H9 (cell line): ENCODE measurements around the gene FGF21. TPM values are rescaled to one million over a fixed set of nuclear protein-coding genes. Genes with fewer than 3 reads are reported as not detected.

Experiments
- DNase-seq: peaks from one replicate; pipeline ENCODE4 v3.0.0-alpha.2; 2017
- H2AFZ ChIP-seq: one replicate; pipeline ENCODE4 v1.6.1; 2013; ENCODE audit warnings: mild to moderate bottlenecking, low read length, control low read depth, moderate library complexity
- H2AK5ac ChIP-seq: 2 replicates; pipeline ENCODE4 v1.6.1; 2013; ENCODE audit warnings: low read length, control low read depth, mixed read lengths; ENCODE audit not compliant: insufficient read length
- H2BK120ac ChIP-seq: one replicate; pipeline ENCODE4 v1.6.1; 2013; ENCODE audit warnings: low read depth, mild to moderate bottlenecking, low read length, control low read depth, inconsistent platforms; ENCODE audit not compliant: poor library complexity, severe bottlenecking
- H2BK12ac ChIP-seq: 2 replicates; pipeline ENCODE4 v1.6.1; 2013; ENCODE audit warnings: low read length, control low read depth, mixed read lengths, low read depth; ENCODE audit not compliant: insufficient read length
- H2BK15ac ChIP-seq: 2 replicates; pipeline ENCODE4 v1.6.1; 2013; ENCODE audit warnings: low read depth, low read length, control low read depth
- H2BK20ac ChIP-seq: one replicate; pipeline ENCODE4 v1.6.1; 2013; ENCODE audit warnings: low read depth, mild to moderate bottlenecking, low read length, control low read depth, inconsistent platforms; ENCODE audit not compliant: poor library complexity, severe bottlenecking
- H2BK5ac ChIP-seq: 2 replicates; pipeline ENCODE4 v1.6.1; 2013; ENCODE audit warnings: low read length, control low read depth, mixed read lengths; ENCODE audit not compliant: insufficient read length
- H3K14ac ChIP-seq: 2 replicates; pipeline ENCODE4 v1.6.1; 2013; ENCODE audit warnings: low read length, control low read depth; ENCODE audit not compliant: insufficient read depth
- H3K18ac ChIP-seq: 2 replicates; pipeline ENCODE4 v1.6.1; 2013; ENCODE audit warnings: low read depth, mild to moderate bottlenecking, mixed read lengths, low read length, control low read depth; ENCODE audit not compliant: insufficient read length
- H3K23ac ChIP-seq: 2 replicates; pipeline ENCODE4 v1.6.1; 2013; ENCODE audit warnings: low read length, control low read depth, mixed read lengths, low read depth; ENCODE audit not compliant: insufficient read length
- H3K23me2 ChIP-seq: 2 replicates; pipeline ENCODE4 v1.6.1; 2013; ENCODE audit warnings: low read depth, mild to moderate bottlenecking, mixed read lengths, low read length, control low read depth; ENCODE audit not compliant: insufficient read length, poor library complexity, severe bottlenecking
- H3K27ac ChIP-seq: 2 replicates; pipeline ENCODE4 v1.5.1; 2013; ENCODE audit warnings: low read length, control low read depth, mixed read lengths, low read depth; ENCODE audit not compliant: insufficient read length
- H3K27me3 ChIP-seq: 2 replicates; pipeline ENCODE4 v1.6.1; 2013; ENCODE audit warnings: low read length, control low read depth, inconsistent platforms; ENCODE audit not compliant: insufficient read depth
- H3K4ac ChIP-seq: 2 replicates; pipeline ENCODE4 v1.6.1; 2013; ENCODE audit warnings: low read depth, mild to moderate bottlenecking, control low read depth, inconsistent platforms, low read length, moderate library complexity
- H3K4me1 ChIP-seq: 2 replicates; pipeline ENCODE4 v1.6.1; 2013; ENCODE audit warnings: low read length, control low read depth, inconsistent platforms; ENCODE audit not compliant: insufficient read depth
- H3K4me2 ChIP-seq: 2 replicates; pipeline ENCODE4 v1.6.1; 2013; ENCODE audit warnings: low read length, control low read depth, mixed read lengths; ENCODE audit not compliant: insufficient read length, insufficient read depth
- H3K56ac ChIP-seq: 2 replicates; pipeline ENCODE4 v1.6.1; 2013; ENCODE audit warnings: low read depth, mild to moderate bottlenecking, mixed read lengths, low read length, control low read depth; ENCODE audit not compliant: insufficient read length
- H3K79me1 ChIP-seq: 2 replicates; pipeline ENCODE4 v1.6.1; 2013; ENCODE audit warnings: low read depth, mild to moderate bottlenecking, moderate library complexity, low read length, control low read depth, inconsistent platforms; ENCODE audit not compliant: insufficient read depth, poor library complexity, severe bottlenecking
- H3K79me2 ChIP-seq: 2 replicates; pipeline ENCODE4 v1.6.1; 2013; ENCODE audit warnings: low read length, control low read depth, inconsistent platforms; ENCODE audit not compliant: insufficient read depth
- H3K9ac ChIP-seq: 2 replicates; pipeline ENCODE4 v1.6.1; 2013; ENCODE audit warnings: low read length, control low read depth, mixed read lengths; ENCODE audit not compliant: insufficient read length; ENCODE audit errors: extremely low read depth
- H3K9me3 ChIP-seq: one replicate; pipeline ENCODE4 v1.6.1; 2013; ENCODE audit warnings: low read depth, low read length, inconsistent platforms; ENCODE audit not compliant: control insufficient read depth
- H3T11ph ChIP-seq: one replicate; pipeline ENCODE4 v1.6.1; 2013; ENCODE audit warnings: mild to moderate bottlenecking, low read length, control low read depth, inconsistent platforms
- H4K20me1 ChIP-seq: one replicate; pipeline ENCODE4 v1.6.1; 2013; ENCODE audit not compliant: control insufficient read depth, insufficient read length, insufficient read depth
- H4K5ac ChIP-seq: 2 replicates; pipeline ENCODE4 v1.6.1; 2013; ENCODE audit warnings: low read depth, mild to moderate bottlenecking, mixed read lengths, low read length, control low read depth; ENCODE audit not compliant: insufficient read length
- H4K8ac ChIP-seq: replicated peaks from 2 replicates; pipeline ENCODE4 v1.6.1; 2013; ENCODE audit warnings: low read length, control low read depth, mixed read lengths, low read depth; ENCODE audit not compliant: insufficient read length
- H4K91ac ChIP-seq: 2 replicates; pipeline ENCODE4 v1.6.1; 2013; ENCODE audit warnings: low read depth, mild to moderate bottlenecking, moderate library complexity, mixed read lengths, low read length, control low read depth; ENCODE audit not compliant: insufficient read length
- H3K27ac Mint-ChIP-seq, 3 experiments: 2 replicates in 2 of 3; 3 replicates in 1 of 3; pipeline ENCODE4 v1.8.0; 2020 to 2021; ENCODE audit warnings: mixed read lengths in 3 of 3, mild to moderate bottlenecking in 1 of 3, moderate library complexity in 1 of 3
- H3K27me3 Mint-ChIP-seq: 2 replicates; pipeline ENCODE4 v1.8.0; 2021; ENCODE audit warnings: low read depth, mild to moderate bottlenecking, moderate library complexity, mixed read lengths
- H3K36me3 Mint-ChIP-seq, 3 experiments: 2 replicates in 2 of 3; 3 replicates in 1 of 3; pipeline ENCODE4 v1.8.0; 2020 to 2021; ENCODE audit warnings: low read depth in 3 of 3, mixed read lengths in 3 of 3; ENCODE audit not compliant: insufficient read depth in 1 of 3
- H3K4me1 Mint-ChIP-seq, 2 experiments: 2 replicates each; pipeline ENCODE4 v1.8.0; 2020; ENCODE audit warnings: mixed read lengths in 2 of 2
- H3K4me3 Mint-ChIP-seq, 2 experiments: 2 replicates in 1 of 2; 3 replicates in 1 of 2; pipeline ENCODE4 v1.8.0; 2020 to 2021; ENCODE audit warnings: mild to moderate bottlenecking in 2 of 2, mixed read lengths in 2 of 2, moderate library complexity in 1 of 2
- H3K9me3 Mint-ChIP-seq, 2 experiments: 2 replicates in 1 of 2; 3 replicates in 1 of 2; pipeline ENCODE4 v1.8.0; 2020; ENCODE audit warnings: mild to moderate bottlenecking in 2 of 2, mixed read lengths in 2 of 2, moderate library complexity in 1 of 2
- CTCF ChIP-seq: fragments of 200-600 bp; sonication (generic); conservative IDR thresholded peaks from 3 replicates; pipeline ENCODE4 v1.8.0; 2021; ENCODE audit warnings: antibody characterized with exemption, mild to moderate bottlenecking
- WGBS: extraction: QIAGEN DNeasy Blood & Tissue Kit; methylation state at CpG from one replicate; pipeline ENCODE4 v1.1.7; 2013; ENCODE audit warnings: missing lambda C conversion rate, low lambda C conversion rate, mixed read lengths; ENCODE audit not compliant: insufficient read length; ENCODE audit errors: extremely low coverage; 5-methylcytosine and 5-hydroxymethylcytosine counted together
- total RNA-seq: library from RNA; stranded (reverse); gene quantifications from 2 replicates; pipeline ENCODE4 v1.2.1, GENCODE V29; 2021

The FGF21 gene
- total RNA-seq, 1 experiment from 2014 or later: 0.90 TPM

DNA sequence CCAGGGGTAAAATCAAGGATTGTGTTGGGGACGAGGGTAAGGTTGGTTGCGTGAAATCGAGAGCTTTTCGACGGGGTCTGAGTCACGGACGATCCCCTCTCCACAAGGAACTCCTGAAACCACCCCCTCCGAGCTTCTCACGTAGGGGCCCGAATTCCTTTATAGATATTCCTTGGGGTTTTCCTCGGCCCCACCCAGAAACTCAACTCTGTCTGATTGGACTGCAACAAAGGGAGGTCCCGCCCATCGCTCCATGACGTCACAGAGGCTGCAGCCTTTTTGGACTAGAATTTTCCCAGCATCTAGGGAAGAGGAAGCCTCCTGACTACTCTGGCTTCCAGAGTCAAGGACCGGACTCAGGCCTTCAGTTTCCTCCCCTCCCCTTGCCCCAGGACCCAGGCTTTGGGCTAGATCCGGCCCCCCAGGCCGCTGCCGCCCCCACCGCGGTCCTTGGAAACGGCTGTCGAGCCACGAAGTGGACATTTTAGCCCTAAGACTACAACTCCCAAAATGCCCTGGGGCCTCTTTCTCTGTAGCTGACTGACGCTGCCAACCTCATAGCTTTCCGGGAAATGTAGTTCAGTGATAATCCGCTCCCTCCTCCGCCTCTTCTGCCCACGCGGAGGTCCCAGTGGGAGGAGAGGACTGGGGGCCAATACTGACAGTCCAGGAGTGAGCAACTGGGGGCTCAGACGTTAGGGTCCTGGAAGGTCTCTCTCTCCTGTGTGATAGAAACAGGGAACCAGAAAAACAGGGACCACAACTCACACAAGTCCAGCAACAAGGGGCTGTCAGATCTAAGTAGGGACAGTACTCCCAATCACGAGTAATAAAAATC, 8.4 kb upstream of the FGF21 start, which contains the start of gene IZUMO1:
TSS of gene IZUMO1 (minus strand) at position 172 of the 838 bp plus-strand sequence. CDS start 1,050 bp downstream, outside the sequence.
- Histone ChIP-seq H3K27me3 (no peaks in the 10 kb centered on the region), H3K14ac (peak within 1 kb of the TSS; percentile 50; the same call in 1 of the 2 replicates), H4K8ac (no peak within 1 kb of the TSS), H2BK120ac (no peak within 1 kb of the TSS), H2AFZ (no peak within 1 kb of the TSS), H2BK15ac (no peak within 1 kb of the TSS), H3K23me2 (peaks cover 5% of the 10 kb centered on the region), H3K9me3 (no peaks in the 10 kb centered on the region), H3K4ac (no peak within 1 kb of the TSS; the same call in 1 of the 2 replicates), H3K79me1 (peaks cover 6% of the 10 kb centered on the region), H2AK5ac (no peak within 1 kb of the TSS), H3K27ac (no peak within 1 kb of the TSS), H4K5ac (no peak within 1 kb of the TSS), H3K4me2 (peak within 1 kb of the TSS; percentile 71), H3K56ac (no peak within 1 kb of the TSS), H2BK5ac (no peak within 1 kb of the TSS), H3K4me1 (peaks cover 4% of the 10 kb centered on the region; the same call in 1 of the 2 replicates), H3K23ac (no peak within 1 kb of the TSS), H2BK12ac (no peak within 1 kb of the TSS), H4K91ac (no peak within 1 kb of the TSS), H3K79me2 (peaks cover 4% of the 10 kb centered on the region; the same call in 1 of the 2 replicates), H3T11ph (no peak within 1 kb of the TSS), H3K9ac (peak within 1 kb of the TSS; percentile 25), H2BK20ac (no peak within 1 kb of the TSS), H3K18ac (peak within 1 kb of the TSS; percentile 81), H4K20me1 (no peaks in the 10 kb centered on the region)
- H3K27ac Mint-ChIP-seq: peak within 1 kb of the TSS; percentile 95 to 96 (median 95); a peak in 5 of 7 replicates
- H3K9me3 Mint-ChIP-seq: no peaks in the 10 kb centered on the region; a peak in 1 of 5 replicates
- no CpG with 5 or more reads among the region's 31 CpGs for WGBS
- peaks cover 22 to 29% of the 10 kb centered on the region in 2 experiments for H3K4me1 Mint-ChIP-seq
- peaks cover 1% of the 10 kb centered on the region; the same call in 1 of the 2 replicates for H3K27me3 Mint-ChIP-seq
- H3K36me3 Mint-ChIP-seq: peaks cover 21 to 33% (median 30%) of the 10 kb centered on the region in 3 experiments; a peak in 6 of 7 replicates
- H3K4me3 Mint-ChIP-seq: peak within 1 kb of the TSS; percentile 66 to 79
- TF ChIP-seq CTCF: no peak
- peak; percentile 94 for DNase-seq
